GM10248 (cell line): ENCODE data around the gene UQCRQ.

Experiments
- CTCF ChIA-PET: fragments of 300-600 bp; sonication (Branson Sonifier 250); formaldehyde crosslinking; extraction: SDS; loops from one replicate; lab custom pipeline; 2021; ENCODE audit warnings: antibody characterized with exemption; lab: Yijun Ruan, JAX
- POLR2A ChIA-PET: fragments of 350-650 bp; sonication (Branson Sonifier 250); formaldehyde crosslinking; extraction: SDS; loops from one replicate; lab custom pipeline; 2020; ENCODE audit warnings: antibody characterized with exemption; lab: Yijun Ruan, JAX
- DNase-seq: peaks from one replicate; pipeline ENCODE4 v3.0.0; 2012; ENCODE audit errors: extremely low spot score
- TF ChIP-seq, protein P1 (sequence below): IDR thresholded peaks from 2 replicates; pipeline ENCODE4 v1.5.1; 2012; ENCODE audit warnings: mild to moderate bottlenecking, low read depth; ENCODE audit errors: extremely low read depth, missing control alignments, control extremely low read depth

The UQCRQ gene

GRCh38 chr5:132822650-132823480, 43.6 kb upstream of the UQCRQ start:
- TF ChIP-seq, protein P1, sequence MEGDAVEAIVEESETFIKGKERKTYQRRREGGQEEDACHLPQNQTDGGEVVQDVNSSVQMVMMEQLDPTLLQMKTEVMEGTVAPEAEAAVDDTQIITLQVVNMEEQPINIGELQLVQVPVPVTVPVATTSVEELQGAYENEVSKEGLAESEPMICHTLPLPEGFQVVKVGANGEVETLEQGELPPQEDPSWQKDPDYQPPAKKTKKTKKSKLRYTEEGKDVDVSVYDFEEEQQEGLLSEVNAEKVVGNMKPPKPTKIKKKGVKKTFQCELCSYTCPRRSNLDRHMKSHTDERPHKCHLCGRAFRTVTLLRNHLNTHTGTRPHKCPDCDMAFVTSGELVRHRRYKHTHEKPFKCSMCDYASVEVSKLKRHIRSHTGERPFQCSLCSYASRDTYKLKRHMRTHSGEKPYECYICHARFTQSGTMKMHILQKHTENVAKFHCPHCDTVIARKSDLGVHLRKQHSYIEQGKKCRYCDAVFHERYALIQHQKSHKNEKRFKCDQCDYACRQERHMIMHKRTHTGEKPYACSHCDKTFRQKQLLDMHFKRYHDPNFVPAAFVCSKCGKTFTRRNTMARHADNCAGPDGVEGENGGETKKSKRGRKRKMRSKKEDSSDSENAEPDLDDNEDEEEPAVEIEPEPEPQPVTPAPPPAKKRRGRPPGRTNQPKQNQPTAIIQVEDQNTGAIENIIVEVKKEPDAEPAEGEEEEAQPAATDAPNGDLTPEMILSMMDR: peak; percentile 9
- no peak for DNase-seq
- CTCF ChIA-PET: interaction anchor here (0.8 to 20.6 kb wide), 16 partner anchors 8 to 438 kb away, joined by 3 to 215 read pairs (median 4); partner anchors contain the start of genes GDF9, SHROOM1 and UQCRQ
- POLR2A ChIA-PET: no interaction called here

- TF ChIP-seq, protein P1: no peak
- ChIA-PET POLR2A (no interaction called here), CTCF (interaction anchor here (0.8 to 20.6 kb wide), 15 partner anchors 8 to 437 kb away, joined by 3 to 215 read pairs (median 5); partner anchors contain the start of genes GDF9, SHROOM1 and UQCRQ)
- DNase-seq: no peak
Measured at GRCh38 chr5:132823481-132824050, 42.9 kb upstream of the UQCRQ start.

- CTCF ChIA-PET: interaction anchor here (0.9 to 20.6 kb wide), 10 partner anchors 9 to 321 kb away, joined by 3 to 215 read pairs (median 5); partner anchors contain the start of genes CCNI2, GDF9 and UQCRQ
Measured at GRCh38 chr5:132824426-132824825, 42.0 kb upstream of the UQCRQ start.

GRCh38 chr5:132825033-132825833, 41.2 kb upstream of the UQCRQ start:
- DNase-seq: no peak

More at GRCh38 chr5:132824426-132824825, 42.0 kb upstream of the UQCRQ start:
- no peak for DNase-seq
- POLR2A ChIA-PET: no interaction called here
- TF ChIP-seq, protein P1: no peak

GRCh38 chr5:132825834-132826391, 40.5 kb upstream of the UQCRQ start:
- ChIA-PET CTCF (interaction anchor here (1.2 to 20.6 kb wide), 10 partner anchors 9 to 440 kb away, joined by 3 to 215 read pairs (median 5); partner anchors contain the start of genes GDF9, SOWAHA and UQCRQ), POLR2A (no interaction called here)
- peak; percentile 57 for DNase-seq
- TF ChIP-seq, protein P1: no peak

More at GRCh38 chr5:132825033-132825833, 41.2 kb upstream of the UQCRQ start:
- TF ChIP-seq, protein P1: no peak
- CTCF ChIA-PET: interaction anchor here (0.9 to 20.6 kb wide), 11 partner anchors 8 to 439 kb away, joined by 3 to 215 read pairs (median 3); partner anchors contain the start of genes CCNI2, GDF9 and UQCRQ
- POLR2A ChIA-PET: no interaction called here
